LNCaP clone FGC (cell line): Measurements from ENCODE around the gene TLE4.
"Not testable (repeated sequence)": the region's sequence is repeated elsewhere in the genome, so short reads cannot be mapped to it uniquely, and the experiment has no call there.

Source experiments
- DNase-seq: peaks from one replicate; pipeline ENCODE4 v3.0.0-alpha.2; 2011; ENCODE audit warnings: low read depth
- H3K4me3 ChIP-seq: 2 replicates; pipeline ENCODE4 v1.5.1; 2011; ENCODE audit warnings: mild to moderate bottlenecking, low read depth, low read length, control low read depth
- CTCF ChIP-seq: IDR thresholded peaks from 2 replicates; pipeline ENCODE4 v1.5.1; 2012; ENCODE audit warnings: mild to moderate bottlenecking; ENCODE audit not compliant: control insufficient read depth, insufficient read depth; ENCODE audit errors: extremely low read depth

Gene TLE4

GRCh38 chr9:79633558-79633957, 61.8 kb downstream of the TLE4 start:
- H3K4me3 ChIP-seq = no peak overlapping the region
- no peak for DNase-seq
- no peak for TF ChIP-seq CTCF

GRCh38 chr9:79637177-79637925, 65.6 kb downstream of the TLE4 start:
- H3K4me3 ChIP-seq = no peak overlapping the region
- TF ChIP-seq CTCF = no peak
- DNase-seq = no peak

GRCh38 chr9:79638806-79639205, 67.0 kb downstream of the TLE4 start:
- no peak for DNase-seq
- TF ChIP-seq CTCF = no peak

GRCh38 chr9:79639354-79639753, 67.6 kb downstream of the TLE4 start:
- no peak for TF ChIP-seq CTCF
- DNase-seq = no peak
- H3K4me3 ChIP-seq = no peak overlapping the region

More at GRCh38 chr9:79638806-79639205, 67.0 kb downstream of the TLE4 start:
- H3K4me3 ChIP-seq = no peak overlapping the region

- H3K4me3 ChIP-seq, DNase-seq: not testable (repeated sequence)
Observed at GRCh38 chr9:79640067-79640466, 68.3 kb downstream of the TLE4 start.

GRCh38 chr9:79641070-79641469, 69.3 kb downstream of the TLE4 start:
- TF ChIP-seq CTCF = no peak
- H3K4me3 ChIP-seq = no peak overlapping the region
- no peak for DNase-seq

- no peak for DNase-seq
- no peak for TF ChIP-seq CTCF
- H3K4me3 ChIP-seq = no peak overlapping the region
Observed at GRCh38 chr9:79642671-79643070, 70.9 kb downstream of the TLE4 start.
